GM06990 (cell line): ENCODE data around the gene CDCA3.

Experiments
- DNase-seq: peaks from one replicate; pipeline ENCODE4 v3.0.0-alpha.2; 2011; ENCODE audit not compliant: insufficient read length; ENCODE audit errors: extremely low read depth
- H3K27me3 ChIP-seq: replicated peaks from 2 replicates; pipeline ENCODE4 v1.6.0; 2011; ENCODE audit warnings: low read length; ENCODE audit not compliant: control insufficient read depth, insufficient read depth
- H3K36me3 ChIP-seq: 2 replicates; pipeline ENCODE4 v1.5.1; 2011; ENCODE audit warnings: low read length; ENCODE audit not compliant: control insufficient read depth, insufficient read depth
- H3K4me3 ChIP-seq: replicated peaks from 2 replicates; pipeline ENCODE4 v1.5.1; 2011; ENCODE audit warnings: low read depth, mild to moderate bottlenecking, control low read depth, low read length
- TF ChIP-seq, protein P1 (sequence below): IDR thresholded peaks from 2 replicates; pipeline ENCODE4 v1.5.1; 2011; ENCODE audit warnings: low read length, control low read depth, mild to moderate bottlenecking, inconsistent platforms; ENCODE audit not compliant: insufficient read depth, poor library complexity, severe bottlenecking

Gene CDCA3

DNA sequence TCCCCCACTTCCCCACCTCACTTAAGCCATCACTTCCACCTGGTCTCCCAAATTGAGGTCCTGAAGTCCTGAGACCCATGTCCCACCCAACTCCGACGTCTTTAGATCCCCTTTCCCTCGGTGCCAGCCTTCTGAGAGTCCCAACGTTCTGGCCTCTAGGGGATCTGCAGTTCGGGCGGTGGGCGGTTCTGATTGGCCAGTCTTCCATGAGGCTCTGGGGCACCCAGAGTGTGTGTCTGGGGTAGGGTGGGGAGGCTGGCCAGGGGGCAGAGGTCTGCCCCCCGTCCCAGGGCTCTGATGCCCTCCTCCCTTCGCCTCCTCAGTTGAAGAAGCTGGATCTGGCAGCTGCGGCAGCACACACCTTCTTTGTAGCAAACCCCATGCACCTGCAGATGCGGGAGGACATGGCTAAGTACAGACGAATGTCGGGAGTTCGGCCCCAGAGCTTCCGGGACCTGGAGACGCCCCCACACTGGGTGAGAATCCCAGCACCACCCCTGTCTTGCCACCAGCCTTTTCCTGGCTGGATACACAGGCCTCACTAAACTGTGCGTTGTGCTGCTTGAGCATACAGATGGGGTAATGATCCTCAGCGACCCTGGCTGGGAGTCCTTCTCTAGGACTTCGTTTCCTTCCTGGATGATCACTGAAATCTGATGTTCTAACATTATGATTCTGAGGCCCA lies 21.4 kb downstream of the CDCA3 start:
- TF ChIP-seq, protein P1, sequence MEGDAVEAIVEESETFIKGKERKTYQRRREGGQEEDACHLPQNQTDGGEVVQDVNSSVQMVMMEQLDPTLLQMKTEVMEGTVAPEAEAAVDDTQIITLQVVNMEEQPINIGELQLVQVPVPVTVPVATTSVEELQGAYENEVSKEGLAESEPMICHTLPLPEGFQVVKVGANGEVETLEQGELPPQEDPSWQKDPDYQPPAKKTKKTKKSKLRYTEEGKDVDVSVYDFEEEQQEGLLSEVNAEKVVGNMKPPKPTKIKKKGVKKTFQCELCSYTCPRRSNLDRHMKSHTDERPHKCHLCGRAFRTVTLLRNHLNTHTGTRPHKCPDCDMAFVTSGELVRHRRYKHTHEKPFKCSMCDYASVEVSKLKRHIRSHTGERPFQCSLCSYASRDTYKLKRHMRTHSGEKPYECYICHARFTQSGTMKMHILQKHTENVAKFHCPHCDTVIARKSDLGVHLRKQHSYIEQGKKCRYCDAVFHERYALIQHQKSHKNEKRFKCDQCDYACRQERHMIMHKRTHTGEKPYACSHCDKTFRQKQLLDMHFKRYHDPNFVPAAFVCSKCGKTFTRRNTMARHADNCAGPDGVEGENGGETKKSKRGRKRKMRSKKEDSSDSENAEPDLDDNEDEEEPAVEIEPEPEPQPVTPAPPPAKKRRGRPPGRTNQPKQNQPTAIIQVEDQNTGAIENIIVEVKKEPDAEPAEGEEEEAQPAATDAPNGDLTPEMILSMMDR, result no peak
- Histone ChIP-seq H3K36me3 (no peaks in the 10 kb centered on the region), H3K4me3 (no peak overlapping the region)

DNA sequence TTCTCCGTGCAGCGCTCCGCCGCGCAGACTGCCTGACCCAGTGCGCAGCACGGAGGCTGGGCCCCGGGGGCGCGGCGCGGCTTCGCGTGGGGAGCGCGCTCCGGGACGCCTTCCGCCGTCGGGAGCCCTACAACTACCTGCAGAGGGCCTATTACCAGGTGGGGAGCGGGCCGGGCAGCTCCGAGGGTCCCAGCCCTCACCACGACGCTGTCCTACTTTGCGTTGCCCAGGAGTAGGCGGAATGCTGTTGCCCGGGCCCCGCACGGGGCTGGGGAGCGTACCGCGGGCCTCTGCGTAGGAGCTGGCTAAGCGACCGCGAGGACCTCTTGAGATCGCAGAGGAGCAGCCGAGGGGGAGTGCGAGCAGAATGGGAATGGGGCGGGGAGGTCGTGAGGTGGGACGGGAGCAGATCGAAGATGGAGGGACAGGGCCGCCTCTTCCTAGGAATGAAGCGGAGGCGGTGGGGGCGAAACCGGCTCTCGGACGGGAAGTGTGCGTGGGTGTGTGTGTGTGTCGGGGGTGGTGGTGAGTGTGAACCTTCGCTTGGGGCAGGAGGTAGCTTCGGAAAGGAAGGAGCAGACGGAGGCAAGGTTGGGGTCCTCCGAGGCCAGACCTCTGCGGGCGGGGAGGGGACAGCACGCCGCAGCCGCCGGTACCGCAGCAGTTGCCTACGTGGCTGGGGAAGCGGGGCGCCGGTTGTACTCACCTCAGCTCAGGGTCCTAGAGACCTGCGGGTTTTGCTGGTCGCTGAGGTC lies 22.1 kb downstream of the CDCA3 start:
- DNase-seq, result no peak
- no peaks in the 10 kb centered on the region for H3K36me3 ChIP-seq
- peaks cover 3% of the 10 kb centered on the region for H3K27me3 ChIP-seq
- peak overlapping the region; percentile 51 for H3K4me3 ChIP-seq
- TF ChIP-seq, protein P1, result no peak

More for the DNA sequence above, 21.4 kb downstream of the CDCA3 start:
- peaks cover 3% of the 10 kb centered on the region for H3K27me3 ChIP-seq
- no peak for DNase-seq

DNA sequence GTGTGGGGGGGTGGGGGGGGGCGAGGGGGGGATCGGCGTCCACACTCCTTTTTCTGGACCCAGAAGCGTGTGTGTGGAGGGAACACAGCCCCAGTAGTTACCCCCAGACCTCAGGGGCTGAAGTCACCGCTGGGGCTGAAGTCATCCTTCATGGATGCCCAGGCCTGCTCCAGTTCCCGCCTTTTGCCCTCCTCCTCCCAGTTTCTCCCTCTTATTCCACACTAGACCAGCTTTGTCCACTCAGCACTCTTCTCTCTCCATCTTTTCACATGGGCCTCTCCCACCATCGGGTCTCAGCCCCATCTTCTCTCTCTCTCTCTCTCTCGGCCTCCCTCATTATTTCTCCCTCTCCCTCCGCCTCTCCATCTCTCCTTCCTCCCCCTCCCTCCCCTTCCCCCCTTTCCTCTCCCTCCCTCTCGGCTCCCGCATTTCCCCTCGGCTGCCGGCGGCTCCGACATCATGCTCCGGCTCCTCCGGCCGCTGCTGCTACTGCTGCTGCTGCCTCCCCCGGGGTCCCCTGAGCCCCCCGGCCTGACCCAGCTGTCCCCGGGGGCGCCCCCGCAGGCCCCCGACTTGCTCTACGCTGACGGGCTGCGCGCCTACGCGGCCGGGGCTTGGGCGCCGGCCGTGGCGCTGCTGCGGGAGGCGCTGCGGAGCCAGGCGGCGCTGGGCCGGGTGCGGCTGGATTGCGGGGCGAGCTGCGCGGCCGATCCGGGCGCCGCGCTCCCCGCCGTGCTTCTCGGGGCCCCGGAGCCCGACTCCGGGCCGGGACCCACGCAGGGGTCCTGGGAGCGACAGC lies 22.9 kb downstream of the CDCA3 start, which contains the start of gene P3H3:
P3H3 (plus strand) TSS at position 426 of the 799 bp plus-strand sequence; CDS start at position 460, 34 bp downstream.
- H3K4me3 ChIP-seq, result peak within 1 kb of the TSS; percentile 51
- DNase-seq, result no peak
- no peaks in the 10 kb centered on the region for H3K36me3 ChIP-seq
- peaks cover 5% of the 10 kb centered on the region for H3K27me3 ChIP-seq
- TF ChIP-seq, protein P1, result no peak

DNA sequence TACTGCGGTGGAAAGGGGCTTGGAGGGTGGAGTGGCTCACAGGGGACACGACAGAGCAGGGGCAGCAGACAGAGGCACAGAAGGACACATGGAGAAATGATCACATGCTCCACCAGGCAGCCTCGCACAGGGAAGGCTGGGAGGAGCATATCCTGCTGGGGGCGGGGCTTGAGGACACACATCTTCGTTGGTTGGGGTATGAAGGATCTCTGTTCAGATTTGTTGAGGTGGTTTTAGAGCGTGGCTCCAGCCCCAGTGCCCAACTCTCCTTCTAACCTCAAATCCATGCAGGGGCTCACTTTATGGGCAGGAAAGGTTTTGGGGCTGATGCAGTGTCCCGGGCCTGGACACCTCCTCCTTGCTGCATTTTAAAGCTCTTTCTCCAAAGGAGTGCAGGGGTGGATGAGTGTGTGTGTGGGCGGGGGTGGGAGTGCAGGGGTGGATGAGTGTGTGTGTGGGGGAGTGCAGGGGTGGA lies 23.6 kb downstream of the CDCA3 start:
- H3K27me3 ChIP-seq, result peaks cover 6% of the 10 kb centered on the region
- TF ChIP-seq, protein P1, result no peak
- no peak overlapping the region for H3K4me3 ChIP-seq
- no peaks in the 10 kb centered on the region for H3K36me3 ChIP-seq
- DNase-seq, result no peak

DNA sequence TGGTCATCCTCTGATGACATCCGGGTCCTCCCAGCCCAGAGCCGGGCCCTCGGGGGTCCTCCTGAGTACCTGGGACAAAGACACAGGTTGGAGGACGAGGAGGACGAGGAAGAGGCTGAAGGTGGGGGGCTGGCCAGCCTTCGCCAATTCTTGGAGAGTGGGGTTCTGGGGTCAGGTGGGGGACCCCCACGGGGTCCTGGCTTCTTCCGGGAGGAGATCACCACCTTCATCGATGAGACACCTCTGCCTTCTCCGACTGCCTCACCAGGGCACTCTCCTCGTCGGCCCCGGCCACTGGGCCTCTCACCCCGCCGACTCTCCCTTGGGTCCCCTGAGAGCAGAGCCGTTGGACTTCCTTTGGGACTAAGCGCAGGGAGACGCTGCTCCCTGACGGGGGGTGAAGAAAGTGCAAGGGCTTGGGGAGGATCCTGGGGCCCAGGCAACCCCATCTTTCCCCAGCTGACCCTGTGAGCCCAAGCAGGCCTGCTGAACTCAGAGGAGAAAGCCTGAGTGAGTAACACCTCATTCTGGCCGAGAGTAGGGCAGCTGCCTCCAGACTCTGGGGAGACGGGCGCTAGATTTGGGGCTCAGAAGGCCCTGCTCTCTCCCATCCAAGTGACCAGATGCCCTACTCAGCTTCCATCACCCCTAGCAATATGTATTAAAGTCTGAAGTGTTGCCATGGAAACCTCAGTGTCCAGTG lies 24.2 kb downstream of the CDCA3 start:
- no peaks in the 10 kb centered on the region for H3K36me3 ChIP-seq
- DNase-seq, result no peak
- TF ChIP-seq, protein P1, result no peak
- no peak overlapping the region for H3K4me3 ChIP-seq
- H3K27me3 ChIP-seq, result peaks cover 6% of the 10 kb centered on the region
